H1 (cell line): ENCODE data around the gene PEPD. TPM values are rescaled to one million over a fixed set of nuclear protein-coding genes. Genes with fewer than 3 reads are reported as not detected.

Experiments
- CTCF ChIA-PET: fragments of 300-600 bp; sonication (Branson Sonifier 250); formaldehyde crosslinking; loops from one replicate; lab custom pipeline; 2021; ENCODE audit not compliant: partially characterized antibody; lab: Charles Lee
- POLR2A ChIA-PET: fragments of 300-600 bp; sonication (Branson Sonifier 250); formaldehyde crosslinking; loops from one replicate; lab custom pipeline; 2021; ENCODE audit warnings: inconsistent platforms; ENCODE audit not compliant: partially characterized antibody; lab: Charles Lee
- DNase-seq, 2 experiments: peaks; one replicate each; pipeline versions ENCODE4 v3.0.0 to v3.0.0-alpha.2; 2010 to 2022; ENCODE audit warnings: low spot score in 2 of 2, low read depth in 1 of 2, mixed read lengths in 1 of 2
- FAIRE-seq: peaks from 2 replicates; lab custom pipeline; 2011; peaks lifted over from hg19 to GRCh38; lab: Jason Lieb, UNC
- H2AFZ ChIP-seq: 2 replicates; pipeline ENCODE4 v1.8.1; 2012; ENCODE audit warnings: low read length, inconsistent platforms
- H2AK5ac ChIP-seq: 2 replicates; pipeline ENCODE4 v1.6.1; 2013; ENCODE audit warnings: low read depth, low read length
- H2BK120ac ChIP-seq: replicated peaks from 2 replicates; pipeline ENCODE3; 2013; ENCODE audit warnings: low read depth, low read length, inconsistent platforms
- H2BK12ac ChIP-seq: 2 replicates; pipeline ENCODE4 v1.6.1; 2013; ENCODE audit warnings: low read depth, low read length
- H2BK15ac ChIP-seq: 2 replicates; pipeline ENCODE4 v1.6.1; 2013; ENCODE audit warnings: low read length
- H2BK20ac ChIP-seq: 2 replicates; pipeline ENCODE4 v1.6.1; 2013; ENCODE audit warnings: low read length
- H2BK5ac ChIP-seq: 2 replicates; pipeline ENCODE4 v1.6.1; 2013; ENCODE audit warnings: low read depth, low read length
- H3K14ac ChIP-seq: 2 replicates; pipeline ENCODE4 v1.6.1; 2013; ENCODE audit warnings: inconsistent platforms; ENCODE audit not compliant: insufficient read length
- H3K18ac ChIP-seq: 2 replicates; pipeline ENCODE4 v1.6.1; 2013; ENCODE audit warnings: low read length; ENCODE audit errors: extremely low read depth
- H3K23ac ChIP-seq: 2 replicates; pipeline ENCODE4 v1.6.1; 2013; ENCODE audit warnings: inconsistent platforms; ENCODE audit not compliant: insufficient read length
- H3K23me2 ChIP-seq: 2 replicates; pipeline ENCODE4 v1.6.1; 2013; ENCODE audit warnings: low read depth, low read length
- H3K27ac ChIP-seq: 2 replicates; pipeline ENCODE4 v1.6.1; 2011; ENCODE audit warnings: low read depth, low read length, inconsistent platforms
- H3K27me3 ChIP-seq, 4 experiments: replicated peaks in 1 of 4; 1 replicate in 1 of 4; 2 replicates in 3 of 4; pipeline versions ENCODE4 v1.6.1 to v1.8.1; 2011 to 2013; ENCODE audit warnings: low read length in 3 of 4, mild to moderate bottlenecking in 3 of 4, inconsistent platforms in 2 of 4, mixed read lengths in 2 of 4, moderate library complexity in 1 of 4; ENCODE audit not compliant: control insufficient read depth in 3 of 4, insufficient read depth in 3 of 4; ENCODE audit errors: extremely low read depth in 1 of 4
- H3K36me3 ChIP-seq, 4 experiments: 2 replicates each; pipeline versions ENCODE4 v1.6.1 to v1.8.1; 2011 to 2013; ENCODE audit warnings: mild to moderate bottlenecking in 4 of 4, low read length in 3 of 4, moderate library complexity in 2 of 4, control low read depth in 1 of 4, inconsistent platforms in 1 of 4; ENCODE audit not compliant: insufficient read depth in 4 of 4, control insufficient read depth in 2 of 4
- H3K4ac ChIP-seq: replicated peaks from 2 replicates; pipeline ENCODE3; 2013; ENCODE audit warnings: low read length, low read depth, mixed read lengths, inconsistent platforms; ENCODE audit not compliant: insufficient read length
- H3K4me1 ChIP-seq, 4 experiments: replicated peaks in 1 of 4; 1 replicate in 1 of 4; 2 replicates in 3 of 4; pipeline versions ENCODE4 v1.6.1 to v1.8.1; 2011 to 2013; ENCODE audit warnings: low read length in 3 of 4, inconsistent platforms in 2 of 4, mixed read lengths in 1 of 4; ENCODE audit not compliant: insufficient read depth in 4 of 4, control insufficient read depth in 3 of 4
- H3K4me2 ChIP-seq, 2 experiments: 2 replicates each; pipeline versions ENCODE4 v1.6.1 to v1.8.1; 2011 to 2013; ENCODE audit warnings: low read depth in 2 of 2, low read length in 2 of 2, control low read depth in 1 of 2, inconsistent platforms in 1 of 2, mild to moderate bottlenecking in 1 of 2; ENCODE audit not compliant: insufficient read depth in 1 of 2
- H3K4me3 ChIP-seq, 4 experiments: fragments of 200-600, 300-600 bp in 1 of 4; sonication (generic), shearing (Covaris generic), sonication (Bioruptor Twin) in 1 of 4; 2 replicates each; pipeline versions ENCODE4 v1.5.1 to v1.8.1; 2011 to 2016; ENCODE audit warnings: low read length in 4 of 4, low read depth in 3 of 4, control low read depth in 2 of 4, inconsistent platforms in 2 of 4, mild to moderate bottlenecking in 2 of 4, mixed read lengths in 1 of 4, moderate library complexity in 1 of 4; ENCODE audit not compliant: insufficient read depth in 2 of 4; ENCODE audit errors: extremely low read depth in 1 of 4
- H3K56ac ChIP-seq: replicated peaks from 2 replicates; pipeline ENCODE3; 2013; ENCODE audit warnings: low read depth, mild to moderate bottlenecking, mixed read lengths, low read length, inconsistent platforms; ENCODE audit not compliant: insufficient read length
- H3K79me1 ChIP-seq: 2 replicates; pipeline ENCODE4 v1.6.1; 2013; ENCODE audit warnings: low read depth, low read length, control low read depth
- H3K79me2 ChIP-seq, 2 experiments: 2 replicates each; pipeline versions ENCODE4 v1.6.1 to v1.8.1; 2012 to 2013; ENCODE audit warnings: low read length in 2 of 2, mild to moderate bottlenecking in 2 of 2, inconsistent platforms in 1 of 2; ENCODE audit not compliant: insufficient read depth in 2 of 2, control insufficient read depth in 1 of 2
- H3K9ac ChIP-seq, 4 experiments: replicated peaks in 1 of 4; 1 replicate in 1 of 4; 2 replicates in 3 of 4; pipeline versions ENCODE4 v1.6.1 to v1.8.1; 2011 to 2013; ENCODE audit warnings: low read depth in 3 of 4, low read length in 3 of 4, control low read depth in 2 of 4, mild to moderate bottlenecking in 2 of 4, moderate library complexity in 2 of 4, inconsistent platforms in 1 of 4; ENCODE audit errors: extremely low read depth in 1 of 4
- H3K9me3 ChIP-seq, 2 experiments: 2 replicates each; pipeline versions ENCODE4 v1.6.1 to v1.8.1; 2012 to 2013; ENCODE audit warnings: mild to moderate bottlenecking in 2 of 2, moderate library complexity in 2 of 2, control low read depth in 1 of 2, inconsistent platforms in 1 of 2, low read depth in 1 of 2, low read length in 1 of 2, mixed read lengths in 1 of 2; ENCODE audit not compliant: insufficient read depth in 2 of 2
- H4K20me1 ChIP-seq, 2 experiments: replicated peaks in 1 of 2; 2 replicates each; pipeline versions ENCODE3 to v1.8.1; 2011 to 2013; ENCODE audit warnings: inconsistent platforms in 2 of 2, low read length in 2 of 2, mild to moderate bottlenecking in 1 of 2; ENCODE audit not compliant: insufficient read depth in 2 of 2, control insufficient read depth in 1 of 2
- H4K5ac ChIP-seq: 2 replicates; pipeline ENCODE4 v1.6.1; 2013; ENCODE audit warnings: low read length, low read depth, mixed read lengths, inconsistent platforms; ENCODE audit not compliant: insufficient read length
- H4K8ac ChIP-seq: 2 replicates; pipeline ENCODE4 v1.8.0; 2013; ENCODE audit warnings: mild to moderate bottlenecking, moderate library complexity, low read length, inconsistent platforms; ENCODE audit not compliant: insufficient read depth; ENCODE audit errors: extremely low read depth
- H4K91ac ChIP-seq: replicated peaks from 2 replicates; pipeline ENCODE3; 2013; ENCODE audit warnings: low read length, mixed read lengths, inconsistent platforms; ENCODE audit not compliant: insufficient read length
- JUN ChIP-seq: IDR thresholded peaks from 2 replicates; pipeline ENCODE4 v1.6.1; 2011; ENCODE audit warnings: low read depth, mild to moderate bottlenecking, improper control_type of control experiment, low read length
- SRF ChIP-seq: IDR thresholded peaks from 2 replicates; pipeline ENCODE4 v1.6.1; 2011; ENCODE audit warnings: mild to moderate bottlenecking, low read depth, low read length, moderate library complexity
- ZNF274 ChIP-seq: IDR thresholded peaks from 2 replicates; pipeline ENCODE4 v1.7.0; 2012; ENCODE audit warnings: low read length, borderline replicate concordance; ENCODE audit errors: extremely low read depth
- WGBS, 2 experiments: shearing (Covaris generic) in 1 of 2; methylation state at CpG; one replicate each; pipeline versions ENCODE4 v1.1.6 to v1.1.7; 2013 to 2015; ENCODE audit warnings: low lambda C conversion rate in 2 of 2, mixed read lengths in 2 of 2, inconsistent platforms in 1 of 2, low coverage in 1 of 2, missing lambda C conversion rate in 1 of 2; ENCODE audit not compliant: insufficient replicate concordance in 2 of 2, insufficient coverage in 1 of 2, insufficient read length in 1 of 2; ENCODE audit errors: extremely low coverage in 1 of 2, missing lambda C conversion rate in 1 of 2; 5-methylcytosine and 5-hydroxymethylcytosine counted together
- polyA plus RNA-seq, 7 experiments: library from polyadenylated mRNA; depleted of rRNA in 3 of 7; stranded (reverse) in 5 of 7; unstranded in 2 of 7; fragments of >200 nt in 5 of 7; fragments of 200-250 nt in 2 of 7; gene quantifications; 1 replicate in 5 of 7; 2 replicates in 1 of 7; 4 replicates in 1 of 7; pipeline versions ENCODE4 v1.2.1 to v1.2.3, GENCODE V29; 2011 to 2013; ENCODE audit warnings: missing spikeins in 2 of 7, mixed read lengths in 2 of 7
- total RNA-seq: library from RNA; stranded (reverse); fragmentation: NEBNext Ultra II Directional; extraction: Animal tissue kit (Norgen Biotek cat#: 25700); gene quantifications from 2 replicates; pipeline ENCODE4 v1.2.1, GENCODE V29; 2021

The PEPD gene
- total and polyA plus RNA-seq, 2 of the 8 experiments (the other 6 are each of a cell fraction or from before 2014, with no cell fraction given), result 84.1 to 178 TPM

DNA sequence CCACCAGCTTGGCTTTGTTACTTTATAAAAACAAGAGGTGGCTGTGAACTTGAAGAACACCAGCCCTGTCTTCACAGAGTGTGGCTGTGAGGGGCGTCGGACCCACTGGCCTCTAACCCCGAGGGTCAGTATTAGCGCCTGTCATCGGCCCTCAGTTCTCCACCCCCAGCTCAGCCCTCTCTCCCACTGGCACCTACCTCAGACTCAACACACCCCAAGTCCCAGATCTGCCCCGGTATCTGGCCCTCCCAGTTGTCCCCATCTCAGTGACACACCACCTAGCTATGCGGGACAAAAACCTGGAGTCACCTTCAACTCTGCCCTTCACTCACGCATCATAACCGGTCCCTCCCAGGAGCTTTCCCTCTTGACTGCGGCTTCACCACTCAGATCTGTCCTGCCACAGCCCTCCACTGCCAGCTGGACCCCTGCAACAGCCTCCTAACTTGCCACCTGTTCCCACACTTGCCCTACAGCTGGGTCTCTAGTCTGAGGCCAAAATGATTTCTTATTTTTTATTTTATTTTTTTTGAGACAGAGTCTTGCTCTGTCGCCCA, 45.4 kb downstream of the PEPD start:
- POLR2A ChIA-PET, result no interaction called here

More for the DNA sequence above, 45.4 kb downstream of the PEPD start:
- H3K27ac ChIP-seq, result no peak overlapping the region
- H2BK15ac ChIP-seq, result no peak overlapping the region
- no peak for TF ChIP-seq SRF
- TF ChIP-seq JUN, result no peak
- TF ChIP-seq ZNF274, result no peak
- no peak overlapping the region for H2BK20ac ChIP-seq
- no peak overlapping the region for H3K14ac ChIP-seq
- peaks cover 0 to 9% (median 7%) of the 10 kb centered on the region in 4 experiments; a peak in 3 of 8 replicates for H3K36me3 ChIP-seq
- no peak overlapping the region for H2AFZ ChIP-seq
- 88% methylated on average over 11 of the region's 11 CpGs; no CpG with 5 or more reads in 1 of the 2 experiments for WGBS, 2 experiments
- H3K4me3 ChIP-seq, result no peak overlapping the region
- no peak overlapping the region for H4K5ac ChIP-seq
- no peaks in the 10 kb centered on the region for H3K79me1 ChIP-seq
- H4K8ac ChIP-seq, result no peak overlapping the region; the same call in 1 of the 2 replicates
- CTCF ChIA-PET, result interaction anchor here (1.3 to 1.4 kb wide), 2 partner anchors 11 to 49 kb away, joined by 3 to 4 read pairs; no protein-coding TSS in a partner anchor
- no peak overlapping the region for H3K4me2 ChIP-seq
- DNase-seq (no peak), FAIRE-seq (no peak)
- H4K20me1 ChIP-seq, result peaks cover 0 to 2% of the 10 kb centered on the region in 2 experiments
- no peaks in the 10 kb centered on the region for H3K23me2 ChIP-seq
- H3K56ac ChIP-seq, result no peak overlapping the region
- no peaks in the 10 kb centered on the region for H3K27me3 ChIP-seq
- H2AK5ac ChIP-seq, result no peak overlapping the region
- no peak overlapping the region for H3K4ac ChIP-seq
- H3K9me3 ChIP-seq, result no peaks in the 10 kb centered on the region
- no peak overlapping the region for H3K18ac ChIP-seq
- H3K79me2 ChIP-seq, result no peaks in the 10 kb centered on the region
- no peak overlapping the region for H3K9ac ChIP-seq
- no peaks in the 10 kb centered on the region for H3K4me1 ChIP-seq
- no peak overlapping the region for H3K23ac ChIP-seq
- H2BK12ac ChIP-seq, result no peak overlapping the region
- no peak overlapping the region for H4K91ac ChIP-seq
- H2BK120ac ChIP-seq, result no peak overlapping the region
- H2BK5ac ChIP-seq, result no peak overlapping the region
